ENCODE data around the gene RPS26. TPM values are rescaled to one million over a fixed set of nuclear protein-coding genes. Genes with fewer than 3 reads are reported as not detected.
A peak's percentile ranks its signal among the peaks of the same experiment; 100 is the strongest.
"Not testable (repeated sequence)": the region's sequence is repeated elsewhere in the genome, so short reads cannot be mapped to it uniquely, and the experiment has no call there.

The RPS26 gene
- total RNA-seq, 1 donor from 2014 or later = 46.3 TPM

- H3K27ac Mint-ChIP-seq = no peak overlapping the region
- H3K4me1 Mint-ChIP-seq = no peaks in the 10 kb centered on the region
- peaks cover 13% of the 10 kb centered on the region for H3K27me3 Mint-ChIP-seq
- no peaks in the 10 kb centered on the region for H3K9me3 Mint-ChIP-seq
- H3K36me3 Mint-ChIP-seq (ENCODE audit: low read depth) = no peaks in the 10 kb centered on the region
- intact Hi-C loops (cut with micrococcal nuclease) = no loop called here
- no peak overlapping the region for H3K4me3 Mint-ChIP-seq
- DNase-seq = no peak
Measured at GRCh38 chr12:56074396-56074795, 32.7 kb downstream of the RPS26 start.

- H3K9me3 Mint-ChIP-seq; H3K27ac Mint-ChIP-seq; H3K4me1 Mint-ChIP-seq; intact Hi-C loops (cut with micrococcal nuclease); H3K36me3 Mint-ChIP-seq (ENCODE audit: low read depth); DNase-seq; H3K4me3 Mint-ChIP-seq: not testable (repeated sequence)
- H3K27me3 Mint-ChIP-seq = peaks cover 21% of the 10 kb centered on the region
Measured at GRCh38 chr12:56077966-56078365, 36.2 kb downstream of the RPS26 start.

- Mint-ChIP-seq H3K27me3 (peaks cover 18% of the 10 kb centered on the region), H3K4me1 (peaks cover 2% of the 10 kb centered on the region), H3K9me3 (no peaks in the 10 kb centered on the region), H3K36me3 (ENCODE audit: low read depth) (no peaks in the 10 kb centered on the region), H3K27ac (no peak overlapping the region), H3K4me3 (peak overlapping the region; percentile 88)
- intact Hi-C loops (cut with micrococcal nuclease) = no loop called here
- DNase-seq = no peak
Measured at GRCh38 chr12:56078427-56078826, 36.7 kb downstream of the RPS26 start.

- intact Hi-C loops (cut with micrococcal nuclease) = loop anchor here (1.0 kb wide), 1 partner anchor 25 kb away; the partner anchor contains the start of gene PA2G4
- Mint-ChIP-seq H3K9me3 (no peaks in the 10 kb centered on the region), H3K27ac (no peak overlapping the region), H3K27me3 (peaks cover 25% of the 10 kb centered on the region), H3K36me3 (ENCODE audit: low read depth) (no peaks in the 10 kb centered on the region), H3K4me3 (peak overlapping the region; percentile 88), H3K4me1 (peaks cover 2% of the 10 kb centered on the region)
- DNase-seq = peak; percentile 85
Measured at GRCh38 chr12:56078931-56079722, 37.4 kb downstream of the RPS26 start.

GRCh38 chr12:56079723-56080555, 38.2 kb downstream of the RPS26 start, which contains the start of gene ERBB3:
Gene ERBB3, plus strand, starts transcription at chr12:56080165. Its CDS starts 136 bp downstream, at chr12:56080301.
- Mint-ChIP-seq H3K27me3 (peaks cover 27% of the 10 kb centered on the region), H3K9me3 (no peaks in the 10 kb centered on the region), H3K36me3 (ENCODE audit: low read depth) (no peaks in the 10 kb centered on the region), H3K27ac (no peak within 1 kb of the TSS), H3K4me3 (peak within 1 kb of the TSS; percentile 88), H3K4me1 (peaks cover 4% of the 10 kb centered on the region)
- intact Hi-C loops (cut with micrococcal nuclease) = loop anchor here (1.0 to 5.0 kb wide), 2 partner anchors 24 to 33 kb away; partner anchors contain the start of gene PA2G4
- peak; percentile 90 for DNase-seq

- no peak for DNase-seq
- H3K4me1 Mint-ChIP-seq = peaks cover 8% of the 10 kb centered on the region
- H3K27me3 Mint-ChIP-seq = peaks cover 28% of the 10 kb centered on the region
- no peaks in the 10 kb centered on the region for H3K9me3 Mint-ChIP-seq
- H3K27ac Mint-ChIP-seq = no peak overlapping the region
- peak overlapping the region; percentile 88 for H3K4me3 Mint-ChIP-seq
- intact Hi-C loops (cut with micrococcal nuclease) = loop anchor here (5.0 kb wide), 1 partner anchor 33 kb away; no protein-coding TSS in a partner anchor
- H3K36me3 Mint-ChIP-seq (ENCODE audit: low read depth) = no peaks in the 10 kb centered on the region
Measured at GRCh38 chr12:56080556-56081138, 38.9 kb downstream of the RPS26 start.

GRCh38 chr12:56081393-56082347, 40.0 kb downstream of the RPS26 start:
- no peak overlapping the region for H3K27ac Mint-ChIP-seq

GRCh38 chr12:56082382-56082781, 40.7 kb downstream of the RPS26 start:
- peaks cover 28% of the 10 kb centered on the region for H3K27me3 Mint-ChIP-seq
- H3K9me3 Mint-ChIP-seq = no peaks in the 10 kb centered on the region
- H3K4me3 Mint-ChIP-seq = no peak overlapping the region
- intact Hi-C loops (cut with micrococcal nuclease) = loop anchor here (5.0 kb wide), 1 partner anchor 35 kb away; no protein-coding TSS in a partner anchor
- no peaks in the 10 kb centered on the region for H3K36me3 Mint-ChIP-seq (ENCODE audit: low read depth)
- DNase-seq = no peak
- no peak overlapping the region for H3K27ac Mint-ChIP-seq
- H3K4me1 Mint-ChIP-seq = peaks cover 9% of the 10 kb centered on the region

More at GRCh38 chr12:56081393-56082347, 40.0 kb downstream of the RPS26 start:
- Mint-ChIP-seq H3K4me1 (peaks cover 9% of the 10 kb centered on the region), H3K9me3 (no peaks in the 10 kb centered on the region), H3K36me3 (ENCODE audit: low read depth) (no peaks in the 10 kb centered on the region), H3K4me3 (peak overlapping the region; percentile 88), H3K27me3 (peaks cover 28% of the 10 kb centered on the region)
- no peak for DNase-seq
- intact Hi-C loops (cut with micrococcal nuclease) = loop anchor here (5.0 kb wide), 1 partner anchor 34 kb away; no protein-coding TSS in a partner anchor

GRCh38 chr12:56082967-56083366, 41.2 kb downstream of the RPS26 start:
- H3K27me3 Mint-ChIP-seq = peaks cover 28% of the 10 kb centered on the region
- no peaks in the 10 kb centered on the region for H3K36me3 Mint-ChIP-seq (ENCODE audit: low read depth)
- peaks cover 9% of the 10 kb centered on the region for H3K4me1 Mint-ChIP-seq
- H3K9me3 Mint-ChIP-seq = no peaks in the 10 kb centered on the region
- H3K27ac Mint-ChIP-seq = no peak overlapping the region
- no peak overlapping the region for H3K4me3 Mint-ChIP-seq
- intact Hi-C loops (cut with micrococcal nuclease) = loop anchor here (5.0 kb wide), 1 partner anchor 36 kb away; no protein-coding TSS in a partner anchor
- DNase-seq = no peak

GRCh38 chr12:56084958-56085543, 43.3 kb downstream of the RPS26 start:
- peak; percentile 82 for DNase-seq
- H3K4me3 Mint-ChIP-seq = no peak overlapping the region
- no peak overlapping the region for H3K27ac Mint-ChIP-seq
- H3K27me3 Mint-ChIP-seq = peaks cover 24% of the 10 kb centered on the region
- intact Hi-C loops (cut with micrococcal nuclease) = loop anchor here (5.0 kb wide), 1 partner anchor 38 kb away; no protein-coding TSS in a partner anchor
- peaks cover 9% of the 10 kb centered on the region for H3K4me1 Mint-ChIP-seq
- H3K36me3 Mint-ChIP-seq (ENCODE audit: low read depth) = no peaks in the 10 kb centered on the region
- no peaks in the 10 kb centered on the region for H3K9me3 Mint-ChIP-seq

GRCh38 chr12:56086096-56086495, 44.4 kb downstream of the RPS26 start:
- peak overlapping the region; percentile 19 for H3K27ac Mint-ChIP-seq
- peaks cover 7% of the 10 kb centered on the region for H3K4me1 Mint-ChIP-seq
- no peak overlapping the region for H3K4me3 Mint-ChIP-seq
- H3K27me3 Mint-ChIP-seq = peaks cover 20% of the 10 kb centered on the region
- no peak for DNase-seq
- H3K9me3 Mint-ChIP-seq = no peaks in the 10 kb centered on the region
- intact Hi-C loops (cut with micrococcal nuclease) = no loop called here
- H3K36me3 Mint-ChIP-seq (ENCODE audit: low read depth) = no peaks in the 10 kb centered on the region

- H3K27ac Mint-ChIP-seq = peak overlapping the region; percentile 19
- H3K4me3 Mint-ChIP-seq = no peak overlapping the region
- no peak for DNase-seq
- no peaks in the 10 kb centered on the region for H3K36me3 Mint-ChIP-seq (ENCODE audit: low read depth)
- H3K9me3 Mint-ChIP-seq = no peaks in the 10 kb centered on the region
- intact Hi-C loops (cut with micrococcal nuclease) = no loop called here
- peaks cover 18% of the 10 kb centered on the region for H3K27me3 Mint-ChIP-seq
- peaks cover 7% of the 10 kb centered on the region for H3K4me1 Mint-ChIP-seq
Measured at GRCh38 chr12:56086608-56087007, 44.9 kb downstream of the RPS26 start.
